OCI-LY1 (cell line): ENCODE data around the gene MRPL48.

Source experiments
- EZH2 ChIP-seq: fragments of 200-600 bp; sonication (generic), shearing (Covaris generic); IDR thresholded peaks from 2 replicates; pipeline ENCODE4 v1.8.0; 2017; ENCODE audit warnings: borderline replicate concordance, mixed run types, mild to moderate bottlenecking, antibody characterized with exemption, low read length, moderate library complexity, mixed read lengths
- TF ChIP-seq, protein P1 (sequence below): fragments of 200-600 bp; sonication (generic), shearing (Covaris generic); IDR thresholded peaks from 2 replicates; pipeline ENCODE4 v1.5.1; 2017; ENCODE audit warnings: mild to moderate bottlenecking, antibody characterized with exemption, low read length, moderate library complexity, mixed read lengths

DNA sequence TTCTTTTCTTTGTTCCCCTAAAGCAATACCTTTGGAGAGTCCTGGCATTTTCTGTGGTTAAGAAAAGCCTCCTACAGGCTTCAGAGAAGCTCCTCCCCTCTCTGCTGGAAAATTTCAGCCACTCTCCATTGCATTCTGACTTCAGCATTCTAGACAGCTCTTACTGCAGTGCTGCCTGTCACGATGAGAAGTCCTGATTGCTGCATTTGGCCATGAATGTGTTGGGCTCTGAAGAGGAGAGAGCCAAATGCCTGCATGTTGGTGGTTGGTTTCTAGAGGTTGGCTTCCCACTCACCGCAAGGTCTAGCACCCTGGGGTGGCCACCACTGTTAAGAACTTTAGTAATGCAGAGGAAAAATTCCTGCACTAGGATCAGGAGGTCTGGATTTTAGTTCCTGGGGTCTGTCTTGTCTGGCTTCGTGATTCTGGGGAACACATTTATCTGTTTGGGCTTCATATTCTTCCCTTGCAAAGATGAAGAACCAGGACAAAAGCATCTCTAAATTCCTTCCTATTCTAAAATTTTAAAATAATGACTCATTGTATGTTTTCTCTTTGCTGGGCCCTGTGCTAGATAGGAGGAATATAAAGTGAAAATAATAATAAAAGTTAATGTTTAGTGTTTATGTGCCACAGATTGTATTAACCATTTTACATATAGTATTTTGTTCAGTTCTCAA is 50.9 kb downstream of the MRPL48 start:
- no peak for TF ChIP-seq EZH2
- TF ChIP-seq, protein P1, sequence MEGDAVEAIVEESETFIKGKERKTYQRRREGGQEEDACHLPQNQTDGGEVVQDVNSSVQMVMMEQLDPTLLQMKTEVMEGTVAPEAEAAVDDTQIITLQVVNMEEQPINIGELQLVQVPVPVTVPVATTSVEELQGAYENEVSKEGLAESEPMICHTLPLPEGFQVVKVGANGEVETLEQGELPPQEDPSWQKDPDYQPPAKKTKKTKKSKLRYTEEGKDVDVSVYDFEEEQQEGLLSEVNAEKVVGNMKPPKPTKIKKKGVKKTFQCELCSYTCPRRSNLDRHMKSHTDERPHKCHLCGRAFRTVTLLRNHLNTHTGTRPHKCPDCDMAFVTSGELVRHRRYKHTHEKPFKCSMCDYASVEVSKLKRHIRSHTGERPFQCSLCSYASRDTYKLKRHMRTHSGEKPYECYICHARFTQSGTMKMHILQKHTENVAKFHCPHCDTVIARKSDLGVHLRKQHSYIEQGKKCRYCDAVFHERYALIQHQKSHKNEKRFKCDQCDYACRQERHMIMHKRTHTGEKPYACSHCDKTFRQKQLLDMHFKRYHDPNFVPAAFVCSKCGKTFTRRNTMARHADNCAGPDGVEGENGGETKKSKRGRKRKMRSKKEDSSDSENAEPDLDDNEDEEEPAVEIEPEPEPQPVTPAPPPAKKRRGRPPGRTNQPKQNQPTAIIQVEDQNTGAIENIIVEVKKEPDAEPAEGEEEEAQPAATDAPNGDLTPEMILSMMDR: no peak
